ENCODE measurements around the gene RAPGEF6.

- TF ChIP-seq ZNF8 (CRISPR knock-in tag; IDR thresholded peaks at IDR 0.05) (no peak), ARNTL (CRISPR knock-in tag; IDR thresholded peaks at IDR 0.05; ENCODE audit: borderline replicate concordance, low read depth) (no peak), ZFP3 (CRISPR knock-in tag; IDR thresholded peaks at IDR 0.05) (no peak), PATZ1 (CRISPR knock-in tag; IDR thresholded peaks at IDR 0.05; ENCODE audit: borderline replicate concordance) (no peak), TCF4 (CRISPR knock-in tag; IDR thresholded peaks at IDR 0.05; ENCODE audit: borderline replicate concordance) (no peak), ZFP30 (CRISPR knock-in tag; IDR thresholded peaks at IDR 0.05) (no peak), CSDC2 (CRISPR knock-in tag; IDR thresholded peaks at IDR 0.05) (no peak), ISL1 (CRISPR knock-in tag; IDR thresholded peaks at IDR 0.05) (no peak), RARB (CRISPR knock-in tag; IDR thresholded peaks at IDR 0.05) (no peak)
- TF ChIP-seq, protein P1, sequence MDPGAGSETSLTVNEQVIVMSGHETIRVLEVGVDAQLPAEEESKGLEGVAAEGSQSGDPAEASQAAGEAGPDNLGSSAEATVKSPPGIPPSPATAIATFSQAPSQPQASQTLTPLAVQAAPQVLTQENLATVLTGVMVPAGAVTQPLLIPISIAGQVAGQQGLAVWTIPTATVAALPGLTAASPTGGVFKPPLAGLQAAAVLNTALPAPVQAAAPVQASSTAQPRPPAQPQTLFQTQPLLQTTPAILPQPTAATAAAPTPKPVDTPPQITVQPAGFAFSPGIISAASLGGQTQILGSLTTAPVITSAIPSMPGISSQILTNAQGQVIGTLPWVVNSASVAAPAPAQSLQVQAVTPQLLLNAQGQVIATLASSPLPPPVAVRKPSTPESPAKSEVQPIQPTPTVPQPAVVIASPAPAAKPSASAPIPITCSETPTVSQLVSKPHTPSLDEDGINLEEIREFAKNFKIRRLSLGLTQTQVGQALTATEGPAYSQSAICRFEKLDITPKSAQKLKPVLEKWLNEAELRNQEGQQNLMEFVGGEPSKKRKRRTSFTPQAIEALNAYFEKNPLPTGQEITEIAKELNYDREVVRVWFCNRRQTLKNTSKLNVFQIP (CRISPR knock-in tag; IDR thresholded peaks at IDR 0.05; ENCODE audit: borderline replicate concordance, low read depth) = no peak
- TF ChIP-seq, protein P2, sequence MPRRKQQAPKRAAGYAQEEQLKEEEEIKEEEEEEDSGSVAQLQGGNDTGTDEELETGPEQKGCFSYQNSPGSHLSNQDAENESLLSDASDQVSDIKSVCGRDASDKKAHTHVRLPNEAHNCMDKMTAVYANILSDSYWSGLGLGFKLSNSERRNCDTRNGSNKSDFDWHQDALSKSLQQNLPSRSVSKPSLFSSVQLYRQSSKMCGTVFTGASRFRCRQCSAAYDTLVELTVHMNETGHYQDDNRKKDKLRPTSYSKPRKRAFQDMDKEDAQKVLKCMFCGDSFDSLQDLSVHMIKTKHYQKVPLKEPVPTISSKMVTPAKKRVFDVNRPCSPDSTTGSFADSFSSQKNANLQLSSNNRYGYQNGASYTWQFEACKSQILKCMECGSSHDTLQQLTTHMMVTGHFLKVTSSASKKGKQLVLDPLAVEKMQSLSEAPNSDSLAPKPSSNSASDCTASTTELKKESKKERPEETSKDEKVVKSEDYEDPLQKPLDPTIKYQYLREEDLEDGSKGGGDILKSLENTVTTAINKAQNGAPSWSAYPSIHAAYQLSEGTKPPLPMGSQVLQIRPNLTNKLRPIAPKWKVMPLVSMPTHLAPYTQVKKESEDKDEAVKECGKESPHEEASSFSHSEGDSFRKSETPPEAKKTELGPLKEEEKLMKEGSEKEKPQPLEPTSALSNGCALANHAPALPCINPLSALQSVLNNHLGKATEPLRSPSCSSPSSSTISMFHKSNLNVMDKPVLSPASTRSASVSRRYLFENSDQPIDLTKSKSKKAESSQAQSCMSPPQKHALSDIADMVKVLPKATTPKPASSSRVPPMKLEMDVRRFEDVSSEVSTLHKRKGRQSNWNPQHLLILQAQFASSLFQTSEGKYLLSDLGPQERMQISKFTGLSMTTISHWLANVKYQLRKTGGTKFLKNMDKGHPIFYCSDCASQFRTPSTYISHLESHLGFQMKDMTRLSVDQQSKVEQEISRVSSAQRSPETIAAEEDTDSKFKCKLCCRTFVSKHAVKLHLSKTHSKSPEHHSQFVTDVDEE (CRISPR knock-in tag; IDR thresholded peaks at IDR 0.05) = no peak
- TF ChIP-seq, protein P3, sequence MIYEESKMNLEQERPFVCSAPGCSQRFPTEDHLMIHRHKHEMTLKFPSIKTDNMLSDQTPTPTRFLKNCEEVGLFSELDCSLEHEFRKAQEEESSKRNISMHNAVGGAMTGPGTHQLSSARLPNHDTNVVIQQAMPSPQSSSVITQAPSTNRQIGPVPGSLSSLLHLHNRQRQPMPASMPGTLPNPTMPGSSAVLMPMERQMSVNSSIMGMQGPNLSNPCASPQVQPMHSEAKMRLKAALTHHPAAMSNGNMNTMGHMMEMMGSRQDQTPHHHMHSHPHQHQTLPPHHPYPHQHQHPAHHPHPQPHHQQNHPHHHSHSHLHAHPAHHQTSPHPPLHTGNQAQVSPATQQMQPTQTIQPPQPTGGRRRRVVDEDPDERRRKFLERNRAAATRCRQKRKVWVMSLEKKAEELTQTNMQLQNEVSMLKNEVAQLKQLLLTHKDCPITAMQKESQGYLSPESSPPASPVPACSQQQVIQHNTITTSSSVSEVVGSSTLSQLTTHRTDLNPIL (CRISPR knock-in tag; IDR thresholded peaks at IDR 0.05; ENCODE audit: low read depth) = no peak
These were observed 250.3 kb downstream of the RAPGEF6 start for GRCh38 chr5:131384616-131385214.
